ENCODE results near the gene METTL21C. TPM values are rescaled to one million over a fixed set of nuclear protein-coding genes. Genes with fewer than 3 reads are reported as not detected.
A peak's percentile ranks its signal among the peaks of the same experiment; 100 is the strongest.

The METTL21C gene
- polyA plus RNA-seq, 1 donor (not counting 4 experiments of a cell fraction or from before 2014, with no cell fraction given), result not detected

- dilution Hi-C loops (cut with MboI; ENCODE audit: extremely low pct_ligation_motif_present, low sequenced_read_pairs), result no loop called here
- FAIRE-seq, result peak; percentile 52
- Histone ChIP-seq H3K9me1 (ENCODE audit: control insufficient read depth, extremely low read depth, insufficient read depth, low read length) (no peaks in the 10 kb centered on the region), H3K4me1 (ENCODE audit: control insufficient read depth, extremely low read depth, insufficient read depth, low read length) (peaks cover 8% of the 10 kb centered on the region), H3K36me3 (ENCODE audit: control insufficient read depth in 2 of 2, extremely low read depth in 1 of 2, insufficient read depth in 2 of 2, low read length in 2 of 2) (no peaks in the 10 kb centered on the region), H3K4me2 (ENCODE audit: control insufficient read depth, extremely low read depth, insufficient read depth, low read depth, low read length) (no peak overlapping the region), H4K20me1 (ENCODE audit: control insufficient read depth, extremely low read depth, insufficient read depth, low read length) (no peaks in the 10 kb centered on the region), H3K27me3 (ENCODE audit: control insufficient read depth, extremely low read depth, insufficient read depth, low read length) (peaks cover 2% of the 10 kb centered on the region), H2AFZ (ENCODE audit: control insufficient read depth, low read length) (no peak overlapping the region), H3K4me3 (ENCODE audit: control insufficient read depth in 2 of 3, extremely low read depth in 1 of 3, insufficient read depth in 2 of 3, low read depth in 1 of 3, low read length in 3 of 3) (no peak overlapping the region), H3K79me2 (ENCODE audit: control insufficient read depth, insufficient read depth, low read length) (no peaks in the 10 kb centered on the region), H3K9me3 (ENCODE audit: control insufficient read depth, low read depth, low read length) (no peaks in the 10 kb centered on the region), H3K27ac (ENCODE audit: control insufficient read depth, insufficient read depth, low read length) (no peak overlapping the region), H3K9ac (ENCODE audit: control insufficient read depth, extremely low read depth, insufficient read depth, low read length) (no peak overlapping the region)
- TF ChIP-seq EZH2 (IDR thresholded peaks at IDR 0.05; ENCODE audit: low read length) (no peak), CTCF (optimal IDR thresholded peaks at IDR 0.05 in 1 of 3, IDR thresholded peaks at IDR 0.05 in 1 of 3, conservative IDR thresholded peaks at IDR 0.05 in 1 of 3; ENCODE audit: extremely low read depth in 1 of 3, insufficient read depth in 2 of 3, low read length in 3 of 3) (peak in 2 of 3 experiments; percentile 20 to 50)
- DNase-seq (ENCODE audit: low read depth, low spot score), result no peak
Observed at GRCh38 chr13:102726430-102726829, 31.6 kb upstream of the METTL21C start.

GRCh38 chr13:102724923-102725322 is 30.1 kb upstream of the METTL21C start:
- no peaks in the 10 kb centered on the region for H3K79me2 ChIP-seq (ENCODE audit: control insufficient read depth, insufficient read depth, low read length)
- FAIRE-seq, result peak; percentile 88
- no peaks in the 10 kb centered on the region for H3K9me1 ChIP-seq (ENCODE audit: control insufficient read depth, extremely low read depth, insufficient read depth, low read length)
- no peak overlapping the region for H2AFZ ChIP-seq (ENCODE audit: control insufficient read depth, low read length)
- no peak overlapping the region for H3K9ac ChIP-seq (ENCODE audit: control insufficient read depth, extremely low read depth, insufficient read depth, low read length)
- H3K4me2 ChIP-seq (ENCODE audit: control insufficient read depth, extremely low read depth, insufficient read depth, low read depth, low read length), result no peak overlapping the region
- no peaks in the 10 kb centered on the region for H3K27me3 ChIP-seq (ENCODE audit: control insufficient read depth, extremely low read depth, insufficient read depth, low read length)
- TF ChIP-seq EZH2 (IDR thresholded peaks at IDR 0.05; ENCODE audit: low read length) (no peak), CTCF (optimal IDR thresholded peaks at IDR 0.05 in 1 of 3, IDR thresholded peaks at IDR 0.05 in 1 of 3, conservative IDR thresholded peaks at IDR 0.05 in 1 of 3; ENCODE audit: extremely low read depth in 1 of 3, insufficient read depth in 2 of 3, low read length in 3 of 3) (peak; percentile 60 to 81 (median 75))
- H3K9me3 ChIP-seq (ENCODE audit: control insufficient read depth, low read depth, low read length), result no peaks in the 10 kb centered on the region
- H3K36me3 ChIP-seq (ENCODE audit: control insufficient read depth in 2 of 2, extremely low read depth in 1 of 2, insufficient read depth in 2 of 2, low read length in 2 of 2), result no peaks in the 10 kb centered on the region
- peak; percentile 62 for DNase-seq (ENCODE audit: low read depth, low spot score)
- H3K4me1 ChIP-seq (ENCODE audit: control insufficient read depth, extremely low read depth, insufficient read depth, low read length), result peaks cover 6% of the 10 kb centered on the region
- dilution Hi-C loops (cut with MboI; ENCODE audit: extremely low pct_ligation_motif_present, low sequenced_read_pairs), result no loop called here
- no peaks in the 10 kb centered on the region for H4K20me1 ChIP-seq (ENCODE audit: control insufficient read depth, extremely low read depth, insufficient read depth, low read length)
- no peak overlapping the region for H3K4me3 ChIP-seq (ENCODE audit: control insufficient read depth in 2 of 3, extremely low read depth in 1 of 3, insufficient read depth in 2 of 3, low read depth in 1 of 3, low read length in 3 of 3)
- H3K27ac ChIP-seq (ENCODE audit: control insufficient read depth, insufficient read depth, low read length), result no peak overlapping the region

Measured in keratinocyte (primary cell).